SK-N-SH (cell line): Measurements from ENCODE around the gene RBM47.

Experiments used
- CTCF ChIP-seq: fragments of 200-600 bp; sonication (generic); IDR thresholded peaks from 2 replicates; pipeline ENCODE4 v1.6.1; 2017; ENCODE audit warnings: antibody characterized with exemption, mild to moderate bottlenecking, moderate library complexity
- EP300 ChIP-seq, 2 experiments: IDR thresholded peaks; 2 replicates each; pipeline versions ENCODE4 v1.4.0 to v1.6.1; 2012; ENCODE audit warnings: borderline replicate concordance in 1 of 2, low read depth in 1 of 2, low read length in 1 of 2
- NRF1 ChIP-seq: IDR thresholded peaks from 2 replicates; pipeline ENCODE4 v1.6.1; 2012; ENCODE audit warnings: low read depth, mild to moderate bottlenecking, low read length
- RAD21 ChIP-seq: IDR thresholded peaks from 2 replicates; pipeline ENCODE4 v1.6.1; 2012; ENCODE audit warnings: mild to moderate bottlenecking, low read length
- TCF12 ChIP-seq: IDR thresholded peaks from 2 replicates; pipeline ENCODE4 v1.4.0; 2012
- USF1 ChIP-seq: IDR thresholded peaks from 2 replicates; pipeline ENCODE4 v1.4.0; 2012; ENCODE audit warnings: low read depth, borderline replicate concordance

GRCh38 chr4:40514497-40514951 lies 115.1 kb downstream of the RBM47 start:
- TF ChIP-seq CTCF, result no peak
- no peak for TF ChIP-seq EP300 (IDR thresholded peaks at IDR 0.05; ENCODE audit: borderline replicate concordance in 1 of 2, low read depth in 1 of 2, low read length in 1 of 2)
- TF ChIP-seq USF1, result no peak
- TF ChIP-seq TCF12, result no peak
- no peak for TF ChIP-seq NRF1
- no peak for TF ChIP-seq RAD21
